ENCODE measurements around the gene CNIH2. TPM values are rescaled to one million over a fixed set of nuclear protein-coding genes. Genes with fewer than 3 reads are reported as not detected.

Gene CNIH2
- total and polyA plus RNA-seq, 2 experiments from 2014 or later: 2.1 to 8.9 TPM

- DNase-seq (ENCODE audit: low read depth in 1 of 2, low spot score in 1 of 2): no peak
- peaks cover 17% of the 10 kb centered on the region for H3K36me3 ChIP-seq
- no peaks in the 10 kb centered on the region for H3K27me3 ChIP-seq
- no peaks in the 10 kb centered on the region for H3K9me3 ChIP-seq (ENCODE audit: low read depth)
- no peak for TF ChIP-seq CTCF (IDR thresholded peaks at IDR 0.05; ENCODE audit: low read depth, low read length)
- no peaks in the 10 kb centered on the region for H3K4me1 ChIP-seq (ENCODE audit: low read depth)
- no peak overlapping the region for H3K4me3 ChIP-seq
- no peak overlapping the region for H3K27ac ChIP-seq
Observed at GRCh38 chr11:66232769-66233168, 45.2 kb upstream of the CNIH2 start.

- Histone ChIP-seq H3K4me3 (no peak overlapping the region), H3K9me3 (ENCODE audit: low read depth) (no peaks in the 10 kb centered on the region), H3K4me1 (ENCODE audit: low read depth) (no peaks in the 10 kb centered on the region), H3K27me3 (no peaks in the 10 kb centered on the region), H3K36me3 (peaks cover 16% of the 10 kb centered on the region), H3K27ac (no peak overlapping the region)
- no peak for TF ChIP-seq CTCF (IDR thresholded peaks at IDR 0.05; ENCODE audit: low read depth, low read length)
- no peak for DNase-seq (ENCODE audit: low read depth in 1 of 2, low spot score in 1 of 2)
Observed at GRCh38 chr11:66233301-66233700, 44.7 kb upstream of the CNIH2 start.

- Histone ChIP-seq H3K4me1 (ENCODE audit: low read depth) (no peaks in the 10 kb centered on the region), H3K36me3 (peaks cover 16% of the 10 kb centered on the region), H3K4me3 (no peak overlapping the region), H3K27ac (no peak overlapping the region), H3K9me3 (ENCODE audit: low read depth) (no peaks in the 10 kb centered on the region), H3K27me3 (no peaks in the 10 kb centered on the region)
- no peak for DNase-seq (ENCODE audit: low read depth in 1 of 2, low spot score in 1 of 2)
- no peak for TF ChIP-seq CTCF (IDR thresholded peaks at IDR 0.05; ENCODE audit: low read depth, low read length)
Observed at GRCh38 chr11:66235141-66235540, 42.8 kb upstream of the CNIH2 start.

GRCh38 chr11:66237867-66238266, 40.1 kb upstream of the CNIH2 start:
- no peak for DNase-seq (ENCODE audit: low read depth in 1 of 2, low spot score in 1 of 2)
- H3K4me3 ChIP-seq: no peak overlapping the region
- no peak overlapping the region for H3K27ac ChIP-seq
- H3K27me3 ChIP-seq: no peaks in the 10 kb centered on the region
- no peaks in the 10 kb centered on the region for H3K9me3 ChIP-seq (ENCODE audit: low read depth)
- peaks cover 21% of the 10 kb centered on the region for H3K36me3 ChIP-seq
- H3K4me1 ChIP-seq (ENCODE audit: low read depth): no peaks in the 10 kb centered on the region
- no peak for TF ChIP-seq CTCF (IDR thresholded peaks at IDR 0.05; ENCODE audit: low read depth, low read length)

GRCh38 chr11:66238786-66239413, 39.1 kb upstream of the CNIH2 start:
- H3K36me3 ChIP-seq: peaks cover 14% of the 10 kb centered on the region
- TF ChIP-seq CTCF (IDR thresholded peaks at IDR 0.05; ENCODE audit: low read depth, low read length): no peak
- H3K9me3 ChIP-seq (ENCODE audit: low read depth): no peaks in the 10 kb centered on the region
- H3K4me1 ChIP-seq (ENCODE audit: low read depth): no peaks in the 10 kb centered on the region
- no peaks in the 10 kb centered on the region for H3K27me3 ChIP-seq
- no peak for DNase-seq (ENCODE audit: low read depth in 1 of 2, low spot score in 1 of 2)
- H3K27ac ChIP-seq: no peak overlapping the region
- H3K4me3 ChIP-seq: no peak overlapping the region
